OCI-M2 (cell line): ENCODE results near the gene BACH2.
"Not testable (repeated sequence)": the region's sequence is repeated elsewhere in the genome, so short reads cannot be mapped to it uniquely, and the experiment has no call there.

Experiments used
- DNase-seq: peaks from one replicate; lab custom pipeline; 2025; ENCODE audit not compliant: unreplicated experiment; lab: John Stamatoyannopoulos, UW

The BACH2 gene

DNA sequence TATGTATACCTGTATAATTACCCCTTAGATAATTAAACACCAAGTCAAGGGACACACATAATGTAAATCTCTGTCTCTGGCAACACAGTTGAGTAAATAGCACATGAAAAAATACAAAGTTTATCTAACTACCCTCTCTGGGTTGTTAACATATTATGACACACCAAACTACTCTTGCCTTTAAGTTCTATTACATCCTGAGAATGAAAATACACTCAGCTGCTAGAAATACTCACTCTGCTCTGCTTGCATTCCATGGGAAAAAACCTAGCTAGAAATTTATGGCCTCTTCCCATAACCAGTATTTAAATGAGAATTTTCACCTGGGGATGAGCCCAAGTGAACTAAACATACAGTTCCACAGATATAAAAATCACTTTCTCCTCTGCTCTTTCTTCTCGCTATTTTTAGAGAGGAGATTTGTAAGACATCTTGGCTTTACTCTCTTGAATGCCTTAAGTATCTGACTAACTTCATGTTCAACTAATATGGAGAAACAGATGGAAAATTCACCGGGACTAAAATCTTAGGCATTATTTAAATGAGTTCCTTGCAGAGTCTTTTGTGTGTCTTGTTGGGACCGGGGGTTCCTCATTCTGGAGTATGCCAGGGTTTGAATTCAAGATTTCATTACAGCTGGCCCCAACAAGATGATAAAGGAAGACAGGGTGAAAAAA is 261.5 kb downstream of the BACH2 start:
- DNase-seq, result no peak

DNA sequence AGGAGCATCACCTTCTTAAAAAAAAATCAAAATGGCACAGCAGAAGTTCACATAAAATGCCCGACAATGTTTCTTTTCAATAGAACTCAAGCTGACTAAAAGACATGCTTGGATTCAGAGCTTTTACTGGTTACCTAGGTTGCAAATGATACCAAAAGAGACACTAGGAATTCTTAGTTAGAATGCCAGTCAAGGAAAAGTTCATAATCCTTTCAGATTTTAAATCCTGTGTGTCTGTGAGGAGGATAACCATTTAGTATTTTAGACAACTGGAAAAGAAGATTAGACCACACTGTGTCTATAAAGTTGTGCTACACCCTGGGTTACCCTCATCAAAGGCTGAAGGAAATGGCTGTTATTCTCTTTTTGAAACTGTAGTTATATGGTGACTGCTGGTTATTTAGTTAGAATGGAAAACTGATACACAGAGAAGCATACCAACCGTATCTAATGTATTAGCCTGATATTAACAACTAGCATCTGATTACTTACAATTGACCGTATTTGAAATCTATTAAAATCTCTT is 262.8 kb downstream of the BACH2 start:
- no peak for DNase-seq

DNA sequence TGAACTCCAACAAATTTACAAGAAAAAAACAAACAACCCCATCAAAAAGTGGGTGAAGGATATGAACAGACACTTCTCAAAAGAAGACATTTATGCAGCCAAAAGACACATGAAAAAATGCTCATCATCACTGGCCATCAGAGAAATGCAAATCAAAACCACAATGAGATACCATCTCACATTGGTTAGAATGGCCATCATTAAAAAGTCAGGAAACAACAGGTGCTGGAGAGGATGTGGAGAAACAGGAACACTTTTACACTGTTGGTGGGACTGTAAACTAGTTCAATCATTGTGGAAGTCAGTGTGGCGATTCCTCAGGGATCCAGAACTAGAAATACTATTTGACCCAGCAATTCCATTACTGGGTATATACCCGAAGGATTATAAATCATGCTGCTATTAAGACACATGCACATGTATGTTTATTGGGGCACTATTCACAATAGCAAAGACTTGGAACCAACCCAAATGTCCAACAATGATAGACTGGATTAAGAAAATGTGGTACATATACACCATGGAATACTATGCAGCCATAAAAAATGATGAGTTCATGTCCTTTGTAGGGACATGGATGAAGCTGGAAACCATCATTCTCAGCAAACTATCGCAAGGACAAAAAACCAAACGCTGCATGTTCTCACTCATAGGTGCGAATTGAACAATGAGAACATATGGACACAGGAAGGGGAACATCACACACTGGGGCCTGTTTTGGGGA is 264.0 kb downstream of the BACH2 start:
- not testable (repeated sequence) for DNase-seq

- no peak for DNase-seq
These were observed 267.5 kb downstream of the BACH2 start for GRCh38 chr6:90028995-90029635.

DNA sequence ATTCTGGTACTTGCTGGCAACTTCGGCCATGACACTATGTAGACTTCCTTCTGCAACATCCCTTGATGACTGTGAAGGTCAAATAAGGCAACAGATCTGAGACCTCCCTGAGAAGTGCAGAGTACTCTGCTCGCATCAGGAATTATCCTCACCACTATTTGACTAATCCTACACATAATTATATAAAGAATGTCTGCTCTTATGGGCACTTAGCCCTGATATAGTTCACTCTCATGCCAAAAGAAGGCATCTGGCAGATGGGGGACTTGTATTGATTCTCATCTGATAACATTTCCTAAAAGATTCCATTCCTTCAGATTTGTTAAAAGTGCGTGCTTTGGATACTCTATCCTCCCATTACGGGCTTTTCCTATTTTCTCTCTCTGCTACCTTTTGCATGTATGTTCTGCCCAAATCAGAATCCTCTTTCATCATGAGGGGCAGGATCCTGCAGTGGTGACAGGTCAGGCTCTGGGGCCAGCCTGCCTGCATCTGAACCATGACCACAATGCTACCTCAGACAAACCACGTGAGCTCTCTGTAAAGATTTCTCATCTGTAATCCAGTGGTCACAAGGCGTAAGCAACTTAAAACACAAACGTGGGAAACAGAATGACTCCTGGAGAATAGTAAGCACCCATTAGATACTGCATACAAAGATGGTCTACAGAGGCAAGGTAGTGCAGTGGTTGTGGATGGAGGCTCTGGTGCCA is 268.4 kb downstream of the BACH2 start:
- no peak for DNase-seq

DNA sequence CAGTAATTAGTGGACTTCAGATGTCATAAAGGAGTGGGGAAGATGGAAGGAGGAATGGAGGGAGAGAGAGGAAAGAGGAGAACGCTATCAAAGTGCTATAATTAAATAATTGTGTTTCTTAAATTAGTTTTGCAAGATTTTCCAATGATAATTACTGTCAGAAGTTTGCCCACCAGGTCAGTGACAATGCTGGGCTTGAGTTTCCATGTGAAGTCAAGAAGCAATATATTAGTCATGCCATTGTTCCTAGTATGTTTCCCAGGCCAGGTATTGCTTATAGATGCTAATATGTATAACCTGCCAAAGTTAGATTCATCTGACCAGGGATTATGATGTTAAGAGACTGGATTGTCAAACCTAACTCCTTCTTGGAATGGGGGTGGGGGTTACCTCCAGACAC is 270.4 kb downstream of the BACH2 start:
- DNase-seq, result no peak

- DNase-seq, result no peak
These were observed 271.1 kb downstream of the BACH2 start for GRCh38 chr6:90025523-90026061.

GRCh38 chr6:90024633-90025032 is 272.0 kb downstream of the BACH2 start:
- DNase-seq, result no peak

- DNase-seq, result no peak
These were observed 274.9 kb downstream of the BACH2 start for GRCh38 chr6:90021711-90022110.

DNA sequence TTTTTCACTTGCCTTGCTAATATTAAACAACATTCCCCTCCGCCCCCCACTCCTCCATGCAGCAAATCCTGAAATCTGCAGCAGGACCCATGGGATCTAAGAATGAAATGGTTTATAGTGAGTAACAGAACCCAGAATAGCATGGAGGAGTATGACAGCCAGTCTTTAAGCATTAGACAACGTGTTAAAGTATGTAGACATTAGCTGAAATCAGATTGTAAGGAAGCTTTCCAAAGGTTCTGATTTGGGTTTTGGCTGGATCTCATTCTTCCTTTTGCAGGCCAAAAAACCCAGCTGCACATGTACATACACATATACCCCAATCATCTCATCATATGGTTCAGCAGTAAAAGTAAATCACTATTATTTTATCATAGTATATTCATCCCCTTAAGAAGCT is 275.9 kb downstream of the BACH2 start:
- DNase-seq, result no peak

GRCh38 chr6:90019216-90019615 is 277.4 kb downstream of the BACH2 start:
- DNase-seq, result no peak

DNA sequence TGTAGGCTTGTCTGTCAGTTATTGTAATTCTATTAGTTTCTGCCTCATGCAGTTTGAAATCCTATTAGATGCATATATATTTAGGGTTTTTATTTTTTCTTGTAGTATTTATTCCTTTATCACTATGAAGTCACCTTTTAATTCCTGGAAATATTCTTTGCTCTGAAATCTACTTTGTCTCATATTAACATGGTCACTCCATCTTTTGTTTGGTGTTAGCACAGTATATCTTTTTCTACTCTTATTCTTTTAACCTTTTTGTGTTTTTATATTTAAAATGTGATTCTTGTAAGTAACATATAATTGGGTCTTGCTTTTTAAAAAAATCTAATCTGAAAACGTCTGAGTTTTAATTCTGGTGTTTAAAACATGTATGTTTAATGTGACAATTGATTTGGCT is 280.8 kb downstream of the BACH2 start:
- no peak for DNase-seq

DNA sequence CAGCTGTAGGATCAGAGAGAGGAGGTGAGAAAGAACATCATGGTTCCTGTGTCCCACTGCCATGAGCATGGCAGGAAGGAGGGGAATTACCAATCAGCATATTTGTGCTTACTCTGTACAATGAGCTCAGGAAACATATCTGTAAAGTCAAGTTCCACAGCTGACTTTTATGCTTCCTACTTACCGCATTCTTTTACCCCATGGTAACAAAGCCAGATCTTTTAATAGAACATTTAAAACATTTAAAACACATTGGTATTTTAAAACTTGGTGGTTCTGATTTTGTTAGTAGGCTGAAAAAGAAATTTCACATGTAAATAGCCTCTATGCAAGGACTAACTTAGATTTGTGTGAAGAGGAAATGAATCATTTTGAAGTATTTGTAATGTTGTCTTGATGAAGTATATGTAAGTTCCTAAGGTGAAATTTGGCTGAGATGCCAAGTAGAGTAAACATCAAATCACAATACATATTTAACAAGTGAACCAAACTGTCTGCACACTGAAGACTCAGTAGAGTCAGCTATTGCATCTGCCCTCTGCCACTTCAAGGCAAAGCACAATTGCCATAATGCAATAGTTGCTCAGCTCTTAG is 287.6 kb downstream of the BACH2 start:
- DNase-seq, result no peak

DNA sequence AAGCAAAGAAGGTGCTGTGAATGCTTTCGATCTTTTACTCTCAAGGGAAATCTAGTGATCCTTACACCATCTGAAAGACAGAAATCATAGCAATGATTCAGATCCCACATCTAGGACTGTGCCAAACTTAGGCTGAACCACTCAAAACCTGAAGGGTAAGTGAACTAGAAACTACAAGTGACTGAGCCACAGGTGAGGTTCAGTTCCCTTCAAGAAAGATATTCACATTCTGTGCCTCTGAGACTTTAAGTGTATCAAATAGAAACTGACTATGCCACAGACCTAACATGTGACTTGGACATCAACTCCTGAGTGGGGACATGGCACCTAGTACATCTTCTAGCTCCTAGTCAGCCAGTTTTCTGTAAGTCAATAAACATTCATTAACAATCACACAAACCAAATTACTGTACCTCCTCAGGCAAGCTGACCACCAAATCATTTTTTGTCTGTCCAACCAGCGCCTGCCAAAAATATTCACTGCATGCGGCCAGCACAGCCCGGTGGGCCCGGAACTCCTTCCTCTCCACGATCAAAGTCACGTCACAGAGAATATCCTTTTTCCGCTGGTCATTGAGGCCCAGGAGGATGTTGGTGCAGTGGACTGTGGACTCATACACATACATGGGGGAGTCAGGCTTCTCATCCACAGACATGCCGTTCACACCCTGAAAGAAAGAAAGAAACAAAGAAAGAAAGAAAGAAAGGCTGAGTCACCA is 288.3 kb downstream of the BACH2 start:
- DNase-seq, result no peak

DNA sequence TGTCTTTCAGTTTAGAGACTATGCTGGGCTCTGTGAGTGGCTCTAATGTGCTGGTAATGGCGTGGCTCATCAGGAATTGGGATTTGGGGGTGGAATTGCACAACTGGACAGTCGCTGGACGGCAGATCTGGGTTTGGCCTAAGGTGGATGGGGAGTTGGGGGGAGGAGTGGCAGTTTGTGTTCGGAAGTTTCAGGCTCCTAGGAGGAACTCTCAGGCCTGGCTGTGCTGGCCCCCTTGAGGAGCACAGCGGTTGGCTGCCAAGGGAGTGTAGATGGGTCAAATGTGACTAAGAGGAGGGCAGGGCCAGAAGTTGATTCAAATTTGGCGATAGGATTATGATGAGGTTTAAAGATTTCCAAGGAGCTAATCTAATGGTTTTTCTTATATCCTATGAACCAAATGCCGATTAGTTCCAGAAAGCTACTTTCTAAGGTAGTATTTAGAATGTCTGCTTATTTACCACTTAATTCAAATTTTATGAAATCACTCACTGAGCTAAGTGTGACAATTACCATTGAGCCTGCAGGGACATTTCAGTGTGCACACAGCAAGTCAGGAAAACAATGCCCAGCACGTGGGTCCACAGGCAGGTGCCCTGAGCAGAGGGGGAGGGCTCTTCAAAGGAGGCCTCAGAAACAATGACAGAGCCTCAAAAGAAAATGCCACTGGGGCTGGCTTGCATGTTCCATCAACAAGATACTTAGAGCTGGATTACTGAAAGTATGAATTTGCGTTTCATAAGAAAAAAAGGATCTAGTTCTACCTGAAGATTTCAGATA is 291.4 kb downstream of the BACH2 start:
- DNase-seq, result no peak

GRCh38 chr6:90004511-90004910 is 292.1 kb downstream of the BACH2 start:
- DNase-seq, result no peak

DNA sequence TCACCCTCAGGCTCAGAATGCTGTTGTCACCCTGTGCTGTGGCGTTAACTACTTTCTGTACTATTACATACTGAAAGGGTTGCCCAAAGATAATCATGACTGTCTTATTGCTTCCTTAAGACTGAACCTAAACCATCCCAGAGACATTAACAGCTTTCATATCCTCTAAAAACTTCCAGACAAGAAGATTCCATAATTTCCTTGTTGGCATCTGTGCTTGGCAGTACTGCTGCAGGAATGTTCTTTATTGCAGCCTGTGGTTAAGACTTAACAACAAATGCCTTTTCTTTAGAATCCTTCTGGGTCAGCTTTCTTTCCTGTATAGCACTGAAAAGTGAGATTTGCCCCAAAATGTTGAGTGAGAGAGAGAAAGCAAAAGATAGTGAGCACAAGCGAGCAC is 292.7 kb downstream of the BACH2 start:
- no peak for DNase-seq

DNA sequence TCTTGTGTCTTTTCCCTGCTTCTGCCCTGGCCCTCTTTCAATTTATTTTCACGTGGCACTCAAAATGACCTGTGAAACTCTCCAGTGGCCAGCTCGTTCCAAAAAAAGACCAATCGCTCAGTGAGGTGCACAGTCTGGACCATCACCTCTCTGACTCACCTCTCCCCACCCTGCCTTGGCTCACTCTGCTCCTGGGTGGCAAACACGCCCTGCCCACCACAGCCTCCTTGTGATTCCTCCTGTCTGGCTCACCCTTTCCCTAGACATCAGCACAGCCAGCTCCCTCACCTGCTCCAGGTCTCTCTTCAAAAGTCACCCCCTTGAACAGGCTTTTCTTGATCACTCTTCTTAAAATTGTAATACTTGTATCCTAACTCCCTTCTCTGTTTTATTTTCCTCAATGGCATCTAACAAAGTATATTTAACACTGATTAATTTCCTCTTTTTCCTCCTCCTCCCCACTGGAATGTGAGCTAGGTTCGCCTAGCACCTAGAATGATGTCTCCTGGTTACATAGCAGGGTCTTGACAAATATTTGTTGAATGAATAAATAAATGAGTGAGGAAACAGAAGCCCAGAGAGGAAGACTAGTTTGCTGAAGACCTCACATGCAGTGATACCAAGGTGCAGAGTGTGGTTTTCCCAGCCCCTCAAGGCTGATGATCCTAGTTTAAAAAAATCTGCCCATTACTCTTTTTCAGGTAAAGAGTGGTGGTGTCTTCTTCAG is 293.4 kb downstream of the BACH2 start:
- no peak for DNase-seq
